ENCODE results near the gene IL17RA.

IL17RA gene

DNA sequence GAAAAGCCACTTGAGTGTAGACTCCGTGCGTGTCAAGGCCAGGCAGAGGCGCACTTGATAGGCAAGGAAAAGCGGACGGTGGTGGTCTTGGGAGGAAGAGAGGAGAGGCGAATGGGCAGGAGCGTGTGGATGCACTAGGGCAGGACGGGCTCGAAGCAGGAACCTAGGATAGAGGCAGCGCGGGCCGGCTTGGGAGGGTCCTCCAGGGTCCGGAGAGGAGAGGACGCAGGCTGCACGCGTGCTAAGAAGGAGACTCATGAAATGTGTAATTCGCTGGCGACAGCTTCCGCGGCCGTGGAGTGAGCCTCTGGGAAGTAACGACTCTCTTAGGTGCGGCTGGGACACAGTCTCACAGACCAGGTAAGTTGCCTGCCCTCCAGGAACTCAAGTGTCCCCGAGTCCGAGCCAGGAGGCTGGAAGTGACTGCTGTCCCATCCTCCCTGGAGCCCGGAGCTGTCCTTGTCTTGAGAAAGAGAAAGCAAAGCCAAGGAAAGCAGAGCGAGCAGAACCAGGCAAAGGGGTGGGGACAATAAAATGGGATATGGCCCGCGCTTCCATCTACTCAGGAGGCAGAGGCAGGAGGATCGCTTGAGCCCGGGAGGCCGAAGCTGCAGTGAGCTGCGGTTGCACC is 874 bp upstream of the IL17RA start:
- DNase-seq, result no peak

DNA sequence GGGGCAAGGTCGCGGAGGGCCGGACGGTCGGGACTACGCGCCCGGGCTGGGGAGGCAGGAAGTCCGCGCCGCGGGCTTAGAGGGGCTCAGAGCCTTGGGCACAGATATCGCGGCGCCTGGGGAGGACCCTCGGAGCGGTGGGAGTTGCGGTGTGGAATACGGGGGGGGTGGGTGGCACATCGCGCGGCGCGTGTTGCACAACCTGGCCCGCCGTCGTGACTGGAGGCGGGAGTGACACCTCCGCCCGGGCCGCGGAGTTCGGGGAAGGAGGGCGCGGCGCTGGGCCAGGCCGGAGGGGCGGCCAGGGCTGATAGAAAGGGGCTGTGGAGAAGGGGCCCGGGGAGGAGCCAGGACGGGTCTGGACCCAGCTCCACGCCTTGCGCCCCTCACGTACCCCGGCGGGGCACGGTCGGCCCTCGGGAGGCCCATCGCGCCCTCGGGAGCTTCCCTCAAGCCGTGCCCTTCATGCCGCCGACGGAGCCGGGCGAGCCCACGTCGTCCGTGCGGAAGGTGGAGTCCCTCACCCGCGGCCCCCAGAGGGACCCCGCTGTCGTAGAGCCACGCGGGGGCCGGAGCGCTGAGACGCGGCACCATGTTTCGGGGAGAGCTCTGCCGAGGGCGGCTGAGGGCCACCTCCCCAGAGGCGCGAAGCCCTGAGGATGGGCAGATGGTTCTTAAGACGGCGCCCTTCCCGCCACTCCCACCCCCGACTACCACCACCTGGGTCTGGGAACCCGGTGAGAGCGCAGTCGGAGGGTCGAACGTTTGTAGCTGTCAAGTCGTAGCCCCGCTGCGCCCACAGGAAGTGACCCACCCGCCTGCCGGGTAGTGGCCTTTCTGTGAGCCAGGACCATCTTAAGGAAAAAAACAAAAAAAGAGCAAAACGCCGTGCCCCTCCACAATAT is 729 bp downstream of the IL17RA start:
- DNase-seq, result no peak

DNA sequence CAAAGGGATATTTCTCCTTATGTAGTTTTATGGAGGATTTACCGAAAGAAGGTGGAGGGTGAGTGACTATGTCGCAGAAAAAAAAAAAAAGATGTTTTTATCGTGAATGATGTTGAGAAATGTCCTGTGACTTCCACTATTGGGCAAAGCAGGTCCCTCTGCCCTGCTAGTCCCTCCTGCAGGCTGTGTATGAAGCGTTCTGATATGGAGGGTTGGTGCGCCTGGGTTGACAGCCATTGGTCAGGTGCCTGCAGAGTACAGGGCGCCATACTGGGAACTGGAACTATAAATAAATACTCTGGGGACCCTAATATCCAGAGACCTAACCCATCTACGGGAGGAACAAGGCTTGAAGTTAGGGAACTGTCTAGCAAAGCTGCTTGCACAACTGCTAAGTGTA is 1.5 kb downstream of the IL17RA start:
- no peak for DNase-seq

DNA sequence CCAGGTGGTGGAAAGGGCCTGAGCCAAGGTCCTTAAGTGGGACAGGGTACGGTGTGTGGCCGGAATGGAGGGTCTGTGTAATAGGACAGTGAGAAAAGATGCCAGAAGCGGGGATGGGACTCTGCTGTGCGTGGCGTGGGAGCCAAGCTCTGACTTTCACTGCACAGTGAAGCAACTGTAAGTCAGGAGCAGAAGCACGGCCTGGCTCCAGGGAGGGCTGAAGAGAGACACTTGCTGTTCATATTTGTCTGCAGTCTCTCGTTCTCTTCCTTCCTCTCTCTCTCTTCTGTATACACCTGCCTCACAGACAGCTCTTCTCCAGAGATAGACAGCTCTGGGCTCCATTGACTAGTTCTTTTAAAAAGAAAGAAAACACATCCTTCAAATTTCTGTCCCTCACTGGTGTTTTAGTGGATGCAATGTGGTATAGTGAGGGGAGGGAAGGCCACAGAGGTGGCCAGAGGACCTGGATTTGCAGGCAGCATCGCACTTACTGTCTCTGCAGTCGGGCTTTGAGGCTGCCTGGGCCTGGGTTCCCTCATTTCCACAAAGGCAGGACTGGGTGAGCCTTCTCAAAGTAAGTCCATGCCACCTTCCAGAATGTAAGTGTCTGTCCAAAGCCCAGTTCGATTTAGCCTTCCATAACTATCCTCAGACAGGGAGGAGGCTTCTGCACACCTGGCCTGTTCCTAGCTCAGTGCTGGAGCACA is 2.1 kb downstream of the IL17RA start:
- DNase-seq, result no peak

DNA sequence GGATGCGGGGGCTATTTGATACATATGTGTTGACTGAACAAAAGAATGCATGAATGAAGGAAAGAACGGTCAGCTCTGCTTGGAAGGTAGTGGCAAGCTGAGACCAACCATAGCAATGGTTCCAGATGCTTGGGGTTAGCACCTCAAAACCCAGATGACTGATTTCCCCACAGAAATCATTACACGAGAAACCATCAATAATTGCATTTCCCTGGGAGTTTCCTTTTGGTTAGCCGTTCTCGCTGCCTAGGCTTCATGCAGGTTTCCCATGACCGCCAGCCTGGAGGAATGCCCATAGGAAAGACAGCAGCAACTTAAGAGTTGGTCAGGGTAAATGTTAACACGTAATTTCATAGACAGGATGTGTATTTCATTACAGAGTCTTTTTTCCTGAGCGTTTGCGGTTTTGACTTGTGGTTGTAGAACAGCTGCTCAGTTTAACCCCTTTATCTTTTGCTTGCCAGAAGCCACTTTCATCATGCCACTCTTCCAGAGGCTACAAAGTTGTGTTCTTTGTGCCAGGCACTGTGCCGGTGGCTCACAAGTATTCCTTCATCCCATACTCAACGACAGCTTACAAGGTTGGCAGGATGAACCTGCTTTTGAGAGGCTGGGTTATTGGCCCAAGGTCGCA is 2.8 kb downstream of the IL17RA start:
- DNase-seq, result no peak

DNA sequence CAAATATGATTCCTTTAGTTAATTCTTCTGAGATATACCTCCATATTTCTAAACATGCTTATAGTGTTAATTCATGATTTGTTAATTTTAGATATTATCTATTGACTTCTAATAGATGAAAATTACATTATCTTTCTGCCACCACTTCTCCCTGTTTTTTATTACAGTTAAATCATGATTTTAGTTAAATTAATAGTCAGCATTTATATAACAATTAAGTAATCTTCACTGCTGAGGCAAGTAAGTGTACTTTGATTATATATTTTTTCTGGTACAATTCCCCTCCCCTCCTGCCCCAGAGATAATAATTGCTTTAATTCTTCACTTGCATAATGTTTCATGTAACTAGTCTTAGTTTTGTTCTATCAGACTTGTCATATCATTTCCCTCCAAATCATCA is 5.8 kb downstream of the IL17RA start:
- no peak for DNase-seq

DNA sequence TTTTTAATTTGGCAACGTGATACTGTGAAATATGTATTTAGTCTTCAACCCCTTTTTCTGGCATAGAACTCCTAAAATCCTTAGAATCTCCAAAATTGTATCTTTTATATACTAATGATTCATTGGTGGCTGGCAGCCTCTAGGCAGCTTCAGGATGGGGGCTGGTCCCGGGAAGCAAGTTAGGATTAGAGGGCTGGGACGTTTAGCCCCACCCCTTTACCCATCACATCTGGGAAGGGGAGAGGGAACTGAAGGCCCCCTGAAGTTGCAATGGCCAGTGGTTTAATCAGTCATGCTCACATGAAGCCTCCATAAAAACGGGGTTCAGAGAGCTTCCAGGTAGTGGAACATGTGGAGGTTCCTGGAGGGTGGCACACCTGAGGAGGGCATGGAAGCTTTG is 7.1 kb downstream of the IL17RA start:
- no peak for DNase-seq

DNA sequence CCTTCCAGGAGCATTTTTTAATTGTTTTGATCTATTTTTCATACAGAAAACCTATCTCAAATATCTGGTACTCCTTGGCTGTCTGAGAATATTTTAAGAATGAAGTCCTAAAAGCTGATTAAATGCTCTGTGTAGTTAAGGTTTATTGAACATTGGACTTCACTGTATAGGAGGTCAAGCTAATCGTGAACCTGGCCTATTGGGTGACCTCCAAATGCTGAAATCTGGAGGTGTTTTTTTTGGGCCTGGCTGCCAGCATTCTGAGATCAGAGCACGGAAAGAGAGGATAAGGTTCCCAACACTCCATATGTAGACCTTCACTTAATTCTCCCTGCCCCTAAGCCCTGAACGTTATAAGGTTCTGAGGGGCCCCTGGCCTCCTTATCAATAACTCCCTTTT is 8.3 kb downstream of the IL17RA start:
- DNase-seq, result no peak

DNA sequence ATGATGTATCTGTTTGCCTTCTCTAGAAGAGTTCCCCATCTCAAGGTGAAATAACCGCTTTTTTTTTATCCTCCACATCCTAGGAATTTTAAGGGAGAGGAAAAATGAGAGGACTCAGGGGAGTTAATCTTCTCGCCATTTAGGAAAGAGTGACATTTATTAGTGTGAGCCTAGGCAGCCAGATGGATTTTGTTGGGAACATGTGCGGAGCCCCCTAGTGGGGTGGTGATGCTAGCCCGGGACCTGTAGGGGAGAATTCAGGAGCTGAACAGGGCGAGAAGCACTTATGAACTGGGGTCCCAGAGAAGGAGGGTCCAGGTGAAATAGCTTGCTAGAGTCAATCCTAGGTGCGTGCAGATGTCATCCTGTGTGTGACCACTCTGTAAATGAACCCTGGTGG is 10.7 kb downstream of the IL17RA start:
- no peak for DNase-seq

DNA sequence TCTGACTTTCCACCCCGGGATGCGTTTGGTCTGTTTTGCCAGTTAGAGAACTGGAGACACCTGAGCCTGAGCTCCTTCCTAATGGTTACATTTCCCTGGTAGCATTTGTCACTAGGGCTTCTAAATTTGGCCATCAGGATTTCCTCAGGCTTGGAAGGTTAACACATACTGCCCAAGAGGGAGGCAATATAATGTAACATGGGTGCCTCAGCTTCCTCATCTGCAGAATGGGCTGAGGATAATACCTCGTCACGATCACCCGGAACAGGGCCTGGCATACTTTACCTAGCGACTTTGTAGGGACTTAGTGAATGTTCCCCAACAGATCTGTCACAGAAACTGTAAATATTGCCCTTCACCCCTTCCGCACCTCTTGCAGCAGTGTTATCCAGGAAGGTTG is 11.3 kb downstream of the IL17RA start:
- DNase-seq, result no peak

DNA sequence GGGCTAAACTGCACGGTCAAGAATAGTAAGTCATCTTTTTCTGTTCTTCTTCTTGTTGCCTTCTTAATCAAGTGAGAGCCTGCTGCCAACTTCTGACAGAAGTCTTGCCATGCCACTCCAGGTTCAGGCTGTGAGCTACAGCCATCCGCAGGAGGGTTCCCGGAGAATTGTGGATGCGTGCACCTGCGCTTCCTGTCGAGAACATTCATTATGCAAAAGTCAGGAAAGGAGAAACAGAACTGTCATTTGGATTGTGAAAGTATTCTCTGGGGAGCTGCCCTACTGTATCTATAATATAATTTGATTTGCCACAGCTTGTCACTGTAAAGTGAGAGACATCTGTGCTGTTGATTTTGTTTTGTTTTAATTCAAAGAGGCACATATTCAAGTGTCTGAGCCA is 12.3 kb downstream of the IL17RA start:
- no peak for DNase-seq

DNA sequence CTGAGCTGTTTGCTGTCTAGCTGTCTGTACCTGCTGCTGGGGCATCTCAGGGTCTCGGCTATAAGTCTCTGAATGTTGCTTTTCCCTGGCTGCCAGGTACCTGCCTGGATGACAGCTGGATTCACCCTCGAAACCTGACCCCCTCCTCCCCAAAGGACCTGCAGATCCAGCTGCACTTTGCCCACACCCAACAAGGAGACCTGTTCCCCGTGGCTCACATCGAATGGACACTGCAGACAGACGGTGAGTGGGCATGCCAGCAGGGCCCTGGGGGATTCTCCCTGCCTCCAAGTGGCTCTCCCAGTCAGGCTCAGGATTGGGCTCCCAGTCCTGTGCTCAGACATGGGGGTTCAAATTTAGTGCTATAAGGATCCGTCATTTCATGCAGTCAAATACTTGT is 12.9 kb downstream of the IL17RA start:
- no peak for DNase-seq

DNA sequence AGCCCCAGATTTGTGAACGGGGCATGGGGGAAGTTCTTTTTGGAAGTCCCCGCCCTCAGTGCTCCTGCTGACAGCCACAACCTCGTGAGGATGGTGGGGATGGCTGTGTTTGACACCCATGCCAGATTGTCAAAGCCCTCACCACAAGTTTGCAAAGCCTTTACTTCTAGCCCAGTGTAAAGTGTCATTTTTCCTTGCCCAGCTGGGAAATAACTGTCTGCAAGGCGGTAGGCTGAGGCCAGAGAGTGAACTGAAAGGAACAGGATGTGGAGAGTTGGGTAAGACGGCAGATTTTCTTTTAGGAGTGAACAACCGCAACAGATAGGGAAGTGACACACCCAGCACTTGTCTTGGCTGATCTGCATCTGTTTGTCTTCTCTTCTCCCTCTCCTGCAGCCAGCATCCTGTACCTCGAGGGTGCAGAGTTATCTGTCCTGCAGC is 13.6 kb downstream of the IL17RA start:
- DNase-seq, result no peak

DNA sequence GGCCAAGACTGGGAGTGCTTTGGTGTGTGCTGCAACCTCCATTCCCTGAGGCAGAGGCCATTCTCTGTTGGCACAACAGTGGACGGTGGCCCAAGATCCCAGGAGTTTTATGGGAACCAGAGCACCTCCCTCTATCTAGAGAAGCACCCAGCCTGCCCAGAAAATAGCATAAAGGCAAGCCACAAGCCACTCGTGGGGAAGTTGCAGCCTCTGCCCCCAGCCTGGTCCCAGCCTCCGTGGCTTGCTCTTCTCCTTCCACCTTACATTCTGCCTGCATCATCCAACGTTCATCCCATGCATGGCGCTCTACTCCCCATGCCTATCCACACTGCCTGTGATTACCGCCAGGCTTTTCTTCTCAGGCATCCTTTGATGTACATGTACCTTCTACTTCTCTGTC is 15.8 kb downstream of the IL17RA start:
- no peak for DNase-seq

DNA sequence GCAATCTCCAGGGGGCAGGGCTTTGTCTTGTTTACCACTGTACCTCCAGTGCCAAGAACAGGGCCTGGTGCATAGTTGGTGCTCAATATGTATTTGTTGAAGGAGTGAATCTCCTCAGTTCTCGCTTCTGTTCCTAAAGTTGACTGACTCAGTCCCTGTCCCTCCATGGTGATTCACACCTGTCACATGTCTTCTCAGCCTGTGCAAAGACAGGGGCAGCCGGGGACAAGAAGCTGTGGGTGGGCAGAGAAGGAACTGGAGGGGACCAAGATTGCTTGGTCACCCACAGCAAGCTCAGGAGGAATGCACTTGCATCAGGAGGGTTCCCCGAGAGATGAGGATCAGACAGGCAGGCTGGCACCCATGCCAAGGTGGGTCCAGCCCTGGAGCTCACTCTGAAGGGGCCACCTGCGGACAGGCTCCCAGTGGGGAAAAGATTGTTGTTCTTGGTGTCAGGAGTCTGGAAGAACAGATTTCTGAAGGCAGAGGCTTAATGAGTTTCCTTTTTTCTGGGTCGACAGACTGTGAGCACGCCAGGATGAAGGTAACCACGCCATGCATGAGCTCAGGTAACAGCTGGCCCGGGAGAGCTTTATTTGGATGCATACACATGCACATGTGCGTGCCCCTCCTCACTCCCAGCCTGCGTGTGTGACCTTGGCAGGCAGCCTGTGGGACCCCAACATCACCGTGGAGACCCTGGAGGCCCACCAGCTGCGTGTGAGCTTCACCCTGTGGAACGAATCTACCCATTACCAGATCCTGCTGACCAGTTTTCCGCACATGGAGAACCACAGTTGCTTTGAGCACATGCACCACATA is 16.9 kb downstream of the IL17RA start:
- DNase-seq, result no peak

DNA sequence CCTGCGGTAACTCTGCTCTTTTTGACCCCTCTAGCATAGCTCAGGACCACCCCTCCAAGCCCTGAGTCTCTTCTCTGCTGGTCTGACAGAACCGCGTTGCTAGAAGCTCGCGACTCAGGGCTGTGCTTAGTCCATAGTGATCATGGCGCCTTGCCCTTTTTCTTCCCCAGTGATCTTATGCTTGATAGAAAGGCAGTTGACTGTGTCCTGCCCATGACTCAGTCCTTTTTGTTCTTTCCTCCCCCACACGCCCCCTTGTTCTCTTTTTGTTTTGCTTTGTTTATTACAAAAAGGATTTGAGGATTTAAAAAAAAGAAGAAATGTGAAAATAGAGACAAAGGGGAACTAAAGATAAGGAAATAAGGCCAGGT is 17.5 kb downstream of the IL17RA start:
- no peak for DNase-seq

DNA sequence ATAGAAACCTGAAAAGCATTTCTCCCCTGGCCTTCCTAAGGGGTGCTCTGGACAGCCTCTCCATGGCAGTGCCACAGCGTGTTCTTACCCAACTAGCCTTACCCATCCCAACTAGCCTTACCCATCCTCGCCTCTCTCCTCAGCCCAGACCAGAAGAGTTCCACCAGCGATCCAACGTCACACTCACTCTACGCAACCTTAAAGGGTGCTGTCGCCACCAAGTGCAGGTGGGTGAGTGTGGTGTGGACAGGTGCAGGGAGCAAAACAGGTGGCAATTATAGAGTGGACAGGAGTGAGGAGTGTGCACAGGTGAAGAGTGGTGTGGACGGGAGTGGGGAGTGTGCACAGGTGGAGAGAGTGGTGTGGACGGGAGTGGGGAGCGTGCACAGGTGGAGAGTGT is 18.6 kb downstream of the IL17RA start:
- DNase-seq, result no peak

DNA sequence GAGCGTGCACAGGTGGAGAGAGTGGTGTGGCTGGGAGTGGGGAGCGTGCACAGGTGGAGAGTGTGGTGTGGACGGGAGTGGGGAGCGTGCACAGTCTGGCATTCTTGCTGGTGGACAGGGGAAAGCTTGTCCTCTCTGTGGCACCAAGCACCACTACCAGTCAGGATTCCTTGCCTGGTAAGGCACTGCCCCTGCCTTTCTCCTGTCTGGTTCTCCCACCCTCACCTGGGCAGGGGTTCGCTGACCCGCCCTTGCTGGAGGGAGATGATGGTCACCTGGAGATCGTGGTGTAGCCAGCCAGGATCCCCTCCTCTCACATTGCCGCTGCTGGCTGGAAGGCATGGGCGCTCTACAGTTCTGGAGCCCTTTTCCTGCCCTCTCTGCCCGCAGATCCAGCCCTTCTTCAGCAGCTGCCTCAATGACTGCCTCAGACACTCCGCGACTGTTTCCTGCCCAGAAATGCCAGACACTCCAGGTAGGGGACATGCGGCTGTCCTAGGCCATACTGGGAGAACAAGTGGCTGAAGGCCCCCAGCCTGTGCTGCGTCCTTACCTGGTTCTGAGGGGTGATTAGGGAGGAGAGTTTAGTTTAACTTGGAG is 19.6 kb downstream of the IL17RA start:
- no peak for DNase-seq

DNA sequence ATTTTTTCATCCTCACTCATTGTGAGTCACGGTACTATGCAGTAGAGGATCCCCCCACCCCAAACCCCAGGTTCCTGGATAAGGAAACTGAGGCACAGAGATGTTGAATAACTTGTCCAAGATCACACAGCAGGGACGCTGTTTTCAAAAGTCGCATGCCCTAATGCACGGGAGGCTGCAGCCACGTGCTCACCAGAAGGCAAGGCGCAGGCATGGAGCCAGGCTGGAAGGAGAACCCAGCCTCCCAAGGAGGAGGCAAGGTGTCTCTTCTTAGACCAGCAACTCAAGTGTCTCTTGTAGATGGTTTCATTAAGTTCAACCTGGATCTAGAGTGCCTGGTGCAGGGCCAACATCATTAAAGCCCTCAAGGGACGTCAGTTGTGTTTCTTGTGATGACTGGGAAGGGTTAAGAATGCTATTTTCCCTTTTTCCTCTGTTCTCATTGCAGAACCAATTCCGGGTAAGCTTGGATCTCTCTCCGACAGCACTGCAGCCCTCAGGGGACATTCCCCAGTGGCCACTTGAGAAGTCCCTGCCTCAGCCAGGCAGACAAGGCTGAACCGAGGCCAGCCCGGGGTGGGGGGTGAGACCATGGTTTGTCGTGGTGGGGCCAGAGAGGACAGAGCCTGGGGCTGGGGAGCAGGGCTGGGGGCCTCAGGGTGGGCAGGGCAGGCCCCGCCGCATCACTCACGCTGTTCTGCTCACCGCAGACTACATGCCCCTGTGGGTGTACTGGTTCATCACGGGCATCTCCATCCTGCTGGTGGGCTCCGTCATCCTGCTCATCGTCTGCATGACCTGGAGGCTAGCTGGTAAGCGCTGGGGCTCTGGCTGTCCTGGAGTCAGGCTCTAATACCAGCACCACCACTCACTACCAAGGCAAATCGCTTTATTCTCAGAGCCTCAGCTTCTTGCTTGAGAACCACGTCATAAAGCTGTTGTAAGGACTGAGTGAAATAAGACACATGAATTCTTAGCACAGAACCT is 20.6 kb downstream of the IL17RA start:
- DNase-seq, result no peak

DNA sequence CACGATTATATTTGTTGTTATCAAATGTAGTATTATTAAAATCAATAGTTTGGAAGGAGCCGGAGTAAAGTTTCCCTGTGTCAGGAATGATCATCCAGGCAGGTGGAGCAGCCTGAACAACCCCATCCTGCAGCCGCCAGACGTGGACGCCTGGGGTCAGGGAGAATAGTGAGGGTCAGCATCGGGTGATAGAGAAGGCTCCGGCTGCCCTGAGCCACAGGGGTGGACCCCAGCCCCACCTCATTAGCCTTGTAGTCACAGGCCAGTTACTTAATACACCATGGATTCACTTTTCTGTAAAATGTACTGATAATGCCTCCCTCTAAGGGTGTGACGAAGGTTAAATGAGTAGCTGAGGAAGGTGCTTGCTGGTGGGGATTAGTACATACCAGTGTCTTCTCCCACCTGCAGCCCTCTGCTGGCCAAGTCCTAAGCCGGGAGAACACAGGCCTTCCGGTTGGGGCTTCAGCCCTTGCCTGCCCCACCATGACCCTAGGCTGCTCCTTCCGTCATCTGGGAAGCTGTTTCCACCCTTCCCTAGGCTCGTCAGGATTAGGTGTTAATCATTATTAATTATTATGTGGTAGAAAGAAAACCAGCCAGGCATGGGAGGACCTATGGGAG is 21.5 kb downstream of the IL17RA start:
- DNase-seq, result no peak
